GM12873 (cell line): ENCODE data around the gene TNNI2.

ENCODE experiments used
- CTCF ChIP-seq: IDR thresholded peaks from 2 replicates; pipeline ENCODE4 v1.5.1; 2012; ENCODE audit warnings: low read depth, mild to moderate bottlenecking, moderate library complexity, low read length, control low read depth; ENCODE audit not compliant: insufficient read depth; ENCODE audit errors: missing control alignments

Gene TNNI2

DNA sequence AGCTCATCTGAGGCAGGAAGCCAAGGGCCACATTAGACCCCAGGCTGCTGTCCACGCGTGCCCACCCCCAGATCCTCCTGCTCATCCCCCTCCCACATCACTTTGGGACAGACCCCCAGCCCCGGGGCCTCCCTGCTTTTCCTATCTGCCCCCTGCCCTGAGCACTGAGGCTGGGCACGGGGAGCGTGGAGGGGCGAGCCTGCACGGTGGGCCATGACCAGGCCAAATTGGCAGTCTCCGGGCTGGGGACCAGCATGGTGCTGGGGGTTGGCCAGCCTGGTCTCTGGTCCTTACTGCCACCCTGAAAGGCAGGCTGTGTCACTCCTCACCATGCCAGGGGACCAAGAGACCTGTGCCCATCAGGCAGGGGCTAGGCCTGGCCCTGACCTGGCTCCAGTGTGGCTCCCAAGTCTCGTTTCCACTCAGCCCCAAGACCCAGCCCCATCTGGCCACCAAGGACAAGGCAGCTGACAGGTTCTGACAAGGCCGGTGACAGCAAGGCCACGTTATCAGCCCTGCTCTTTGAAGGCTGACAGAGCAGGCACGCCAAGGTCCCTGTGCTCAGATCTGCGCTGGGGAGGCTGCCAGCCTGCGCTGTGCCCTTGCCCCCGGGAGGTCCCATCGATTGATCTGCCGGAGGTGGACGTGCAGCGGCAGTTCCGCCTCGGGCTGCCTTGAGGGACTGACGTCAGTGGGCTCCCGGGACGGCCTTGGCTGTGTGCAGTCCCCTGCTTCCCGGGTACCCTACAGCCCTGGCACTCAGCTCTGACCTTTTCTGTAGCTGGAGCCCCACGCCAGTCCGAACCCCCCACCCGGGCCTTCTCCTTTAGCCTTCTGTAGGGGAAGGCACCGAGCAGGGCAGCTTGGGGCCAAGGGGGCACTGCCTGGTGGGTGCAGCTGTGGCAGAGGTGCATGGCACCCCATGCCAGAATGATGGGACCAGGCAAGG lies 3.6 kb downstream of the TNNI2 start:
- TF ChIP-seq CTCF, result no peak

DNA sequence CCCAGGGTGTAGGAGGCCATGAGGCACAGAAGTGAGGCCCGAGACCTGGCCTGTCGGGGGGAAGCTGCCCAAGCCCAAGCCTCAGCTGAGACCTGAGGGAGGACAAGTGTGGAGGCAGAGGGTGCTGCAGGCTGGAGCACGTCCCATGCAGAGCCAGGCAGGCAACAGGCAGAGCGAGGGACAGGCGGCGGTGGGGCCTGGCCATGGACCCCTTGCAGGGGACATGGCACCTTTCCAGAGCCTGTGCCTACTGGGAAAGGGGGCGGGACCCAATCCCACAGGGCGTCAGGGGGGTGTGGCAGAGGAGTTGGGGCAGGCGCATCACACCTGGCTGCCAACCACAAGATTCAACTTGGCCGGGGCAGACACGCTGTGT lies 4.3 kb downstream of the TNNI2 start:
- TF ChIP-seq CTCF, result no peak

GRCh38 chr11:1843796-1844195 lies 5.0 kb downstream of the TNNI2 start:
- TF ChIP-seq CTCF, result no peak

DNA sequence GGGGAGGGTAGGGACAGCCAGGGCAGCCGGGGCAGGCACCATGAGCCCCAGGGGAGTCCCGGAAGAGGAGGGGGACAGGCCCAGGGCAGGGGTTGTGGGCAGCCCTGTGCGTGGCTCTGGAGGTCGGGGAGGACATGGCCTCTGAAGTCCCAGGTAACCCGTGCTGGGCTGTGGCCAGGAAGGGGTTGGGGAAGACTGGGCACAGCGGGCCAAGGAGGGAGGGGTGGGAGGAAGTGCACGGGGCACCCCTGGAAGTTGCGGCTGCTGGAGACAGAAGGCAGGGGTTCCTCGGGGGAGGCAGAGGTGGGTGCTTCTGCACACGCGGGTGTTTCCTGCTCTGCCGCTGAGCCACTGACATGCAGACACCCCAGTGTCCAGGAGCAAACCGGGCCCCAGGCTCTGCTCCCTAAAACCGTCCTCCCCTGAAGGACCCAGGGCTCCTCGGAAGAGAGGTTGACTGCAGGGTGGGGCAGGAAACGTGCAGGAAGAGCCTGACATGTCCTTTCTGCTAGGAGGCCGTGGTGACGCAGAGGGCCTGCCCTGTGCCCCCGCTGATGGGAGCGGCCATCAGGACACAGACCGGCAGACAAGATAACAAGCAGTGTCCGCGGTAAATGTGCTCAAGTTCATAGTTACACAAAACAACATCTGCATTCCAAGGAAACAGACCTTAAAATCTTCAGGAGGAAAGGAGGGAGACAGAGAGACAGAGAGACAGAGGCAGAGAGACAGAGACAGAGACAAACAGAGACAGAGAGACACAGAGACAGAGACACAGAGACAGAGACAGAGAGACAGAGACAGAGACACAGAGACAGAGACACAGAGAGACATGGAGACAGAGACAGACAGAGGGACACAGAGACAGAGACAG lies 5.7 kb downstream of the TNNI2 start:
- no peak for TF ChIP-seq CTCF

- TF ChIP-seq CTCF, result no peak
These were observed 6.3 kb downstream of the TNNI2 start for GRCh38 chr11:1845095-1845429.

GRCh38 chr11:1845561-1846452 lies 7.0 kb downstream of the TNNI2 start:
- no peak for TF ChIP-seq CTCF
